B cell (primary cell): ENCODE data around the gene OR10J1. TPM values are rescaled to one million over a fixed set of nuclear protein-coding genes. Genes with fewer than 3 reads are reported as not detected.

ENCODE experiments used
- ATAC-seq: fragments of 200-7000 bp; cut with Tn5 transposase; one replicate; pipeline ENCODE4 v1.10.0; 2021; ENCODE audit warnings: low read depth, mild to moderate bottlenecking, moderate number of reproducible peaks, moderate library complexity
- CTCF ChIA-PET: fragments of 350-600 bp; sonication (Branson Sonifier 250); formaldehyde crosslinking; loops from one replicate; lab custom pipeline; 2021; ENCODE audit warnings: antibody characterized with exemption, inconsistent platforms; lab: Charles Lee
- POLR2A ChIA-PET: fragments of 350-600 bp; sonication (Branson Sonifier 250); formaldehyde crosslinking; loops from one replicate; lab custom pipeline; 2021; ENCODE audit warnings: antibody characterized with exemption; lab: Charles Lee
- DNase-seq: peaks from one replicate; pipeline ENCODE4 v3.0.0; 2013
- H2AFZ ChIP-seq: 2 replicates; pipeline ENCODE4 v1.6.1; 2012; ENCODE audit warnings: mild to moderate bottlenecking, low read depth, low read length; ENCODE audit not compliant: insufficient read depth, poor library complexity, severe bottlenecking
- H3K27ac ChIP-seq, 2 donors: 1 replicate in 1 of 2; 2 replicates in 1 of 2; pipeline ENCODE4 v1.5.1; 2012 to 2013; ENCODE audit warnings: low read length in 2 of 2, mild to moderate bottlenecking in 2 of 2, moderate library complexity in 1 of 2
- H3K27me3 ChIP-seq, 4 experiments: fragments of 200-600 bp in 1 of 4; sonication (generic) in 1 of 4; replicated peaks in 1 of 4; 1 replicate in 2 of 4; 2 replicates in 2 of 4; pipeline versions ENCODE4 v1.6.1 to v1.7.0; 2013 to 2016; ENCODE audit warnings: low read length in 3 of 4, mild to moderate bottlenecking in 2 of 4, mixed read lengths in 1 of 4, moderate library complexity in 1 of 4; ENCODE audit not compliant: insufficient read depth in 4 of 4, control insufficient read depth in 3 of 4; ENCODE audit errors: control extremely low read depth in 1 of 4
- H3K36me3 ChIP-seq, 2 experiments: replicated peaks in 1 of 2; 1 replicate in 1 of 2; 2 replicates in 1 of 2; pipeline versions ENCODE4 v1.6.1 to v1.7.1; 2013; ENCODE audit warnings: low read length in 1 of 2; ENCODE audit not compliant: insufficient read depth in 2 of 2, control insufficient read depth in 1 of 2; ENCODE audit errors: control extremely low read depth in 1 of 2, extremely low read depth in 1 of 2
- H3K4me1 ChIP-seq, 2 donors: fragments of 200-600 bp in 1 of 2; sonication (generic) in 1 of 2; 1 replicate in 1 of 2; 2 replicates in 1 of 2; pipeline versions ENCODE4 v1.5.1 to v1.6.1; 2013 to 2017; ENCODE audit warnings: low read length in 2 of 2; ENCODE audit not compliant: control insufficient read depth in 2 of 2, insufficient read depth in 2 of 2
- H3K4me2 ChIP-seq: replicated peaks from 2 replicates; pipeline ENCODE3; 2012; ENCODE audit warnings: mild to moderate bottlenecking, low read depth, low read length; ENCODE audit not compliant: poor library complexity, severe bottlenecking
- H3K4me3 ChIP-seq, 5 experiments: fragments of 200-600 bp in 1 of 5; sonication (generic) in 1 of 5; 1 replicate in 3 of 5; 2 replicates in 2 of 5; pipeline versions ENCODE4 v1.5.1 to v1.7.0; 2011 to 2016; ENCODE audit warnings: low read length in 4 of 5, mild to moderate bottlenecking in 4 of 5, low read depth in 2 of 5, control low read depth in 1 of 5, moderate library complexity in 1 of 5; ENCODE audit not compliant: insufficient read depth in 1 of 5; ENCODE audit errors: control extremely low read depth in 1 of 5, extremely low read depth in 1 of 5
- H3K79me2 ChIP-seq: fragments of 200-600 bp; sonication (generic); one replicate; pipeline ENCODE4 v1.6.0; 2016; ENCODE audit warnings: low read length; ENCODE audit not compliant: control insufficient read depth, insufficient read depth
- H3K9ac ChIP-seq: fragments of 200-600 bp; sonication (generic); 2 replicates; pipeline ENCODE4 v1.6.1; 2017; ENCODE audit warnings: mild to moderate bottlenecking, low read length, moderate library complexity
- H3K9me3 ChIP-seq, 3 donors: one replicate each; pipeline versions ENCODE4 v1.6.1 to v1.7.1; 2013; ENCODE audit warnings: low read length in 2 of 3; ENCODE audit not compliant: control insufficient read depth in 2 of 3, insufficient read depth in 1 of 3; ENCODE audit errors: control extremely low read depth in 1 of 3
- H4K20me1 ChIP-seq: 2 replicates; pipeline ENCODE4 v1.6.0; 2012; ENCODE audit warnings: mild to moderate bottlenecking, low read length; ENCODE audit not compliant: insufficient read depth, control insufficient read depth, poor library complexity, severe bottlenecking
- H3K27ac Mint-ChIP-seq: one replicate; pipeline ENCODE4 v1.8.0; 2021; ENCODE audit warnings: mixed read lengths
- H3K27me3 Mint-ChIP-seq: one replicate; pipeline ENCODE4 v1.8.0; 2021; ENCODE audit warnings: mixed read lengths
- H3K4me1 Mint-ChIP-seq: one replicate; pipeline ENCODE4 v1.8.0; 2021; ENCODE audit warnings: mixed read lengths
- H3K4me3 Mint-ChIP-seq: one replicate; pipeline ENCODE4 v1.8.0; 2021; ENCODE audit warnings: mixed read lengths
- H3K9me3 Mint-ChIP-seq: one replicate; pipeline ENCODE4 v1.8.0; 2022; ENCODE audit warnings: mixed read lengths; ENCODE audit not compliant: insufficient read depth
- CTCF ChIP-seq: fragments of 200-600 bp; IDR thresholded peaks from one replicate; pipeline ENCODE4 v1.8.0; 2022; ENCODE audit warnings: antibody characterized with exemption, mild to moderate bottlenecking
- EZH2 ChIP-seq: IDR thresholded peaks from 2 replicates; pipeline ENCODE4 v1.6.1; 2012; ENCODE audit warnings: borderline replicate concordance, low read depth, mild to moderate bottlenecking, moderate library complexity, low read length; ENCODE audit not compliant: insufficient read depth, poor library complexity, severe bottlenecking
- WGBS: methylation state at CpG from one replicate; pipeline ENCODE4 v1.1.5; 2013; ENCODE audit warnings: missing lambda C conversion rate; ENCODE audit not compliant: insufficient coverage; 5-methylcytosine and 5-hydroxymethylcytosine counted together
- intact Hi-C: fragments of 100-400 bp; cut with micrococcal nuclease; formaldehyde crosslinking; loops from one replicate; pipeline ENCODE4 v1.10.0; 2022
- polyA plus RNA-seq: library from polyadenylated mRNA; depleted of rRNA; stranded (reverse); fragments of >200 nt; gene quantifications from 2 replicates; pipeline ENCODE4 v1.2.3, GENCODE V29; 2012
- total RNA-seq, 2 donors: library from RNA; stranded (reverse); fragments of 120-200 nt in 1 of 2; gene quantifications; 1 replicate in 1 of 2; 2 replicates in 1 of 2; pipeline versions ENCODE4 v1.2.3 to v1.2.4, GENCODE V29; 2013 to 2022

OR10J1 gene
- total and polyA plus RNA-seq, 2 donors (not counting 1 experiment from before 2014, with no cell fraction given) = not detected

- ChIA-PET CTCF (no interaction called here), POLR2A (no interaction called here)
- no peaks in the 10 kb centered on the region for H3K79me2 ChIP-seq
- H3K36me3 ChIP-seq = no peaks in the 10 kb centered on the region
- 100% methylated on average over 1 of the region's 1 CpG for WGBS
- H3K9ac ChIP-seq = no peak overlapping the region
- H3K27me3 ChIP-seq = peaks cover 0 to 6% (median 0%) of the 10 kb centered on the region in 4 experiments
- Mint-ChIP-seq H3K9me3 (no peaks in the 10 kb centered on the region), H3K27ac (no peak overlapping the region), H3K27me3 (peaks cover 4% of the 10 kb centered on the region), H3K4me3 (no peak overlapping the region), H3K4me1 (no peaks in the 10 kb centered on the region)
- intact Hi-C loops = no loop called here
- no peaks in the 10 kb centered on the region for H3K9me3 ChIP-seq
- H3K4me2 ChIP-seq = no peak overlapping the region
- no peak overlapping the region for H2AFZ ChIP-seq
- H4K20me1 ChIP-seq = no peaks in the 10 kb centered on the region
- no peaks in the 10 kb centered on the region for H3K4me1 ChIP-seq
- H3K4me3 ChIP-seq = no peak overlapping the region
- ATAC-seq (no peak), DNase-seq (no peak)
- TF ChIP-seq EZH2 (no peak), CTCF (no peak)
- H3K27ac ChIP-seq = no peak overlapping the region
Measured at GRCh38 chr1:159473335-159473734, 33.8 kb downstream of the OR10J1 start.

GRCh38 chr1:159474926-159475325 lies 35.4 kb downstream of the OR10J1 start:
- Histone ChIP-seq H4K20me1 (no peaks in the 10 kb centered on the region), H3K79me2 (no peaks in the 10 kb centered on the region), H3K36me3 (no peaks in the 10 kb centered on the region), H3K9ac (no peak overlapping the region), H3K27ac (no peak overlapping the region), H3K27me3 (peaks cover 0 to 6% (median 0%) of the 10 kb centered on the region in 4 experiments), H3K9me3 (no peaks in the 10 kb centered on the region), H3K4me3 (no peak overlapping the region), H3K4me1 (no peaks in the 10 kb centered on the region), H2AFZ (no peak overlapping the region), H3K4me2 (no peak overlapping the region)
- H3K9me3 Mint-ChIP-seq = no peaks in the 10 kb centered on the region
- DNase-seq (no peak), ATAC-seq (no peak)
- no peak overlapping the region for H3K27ac Mint-ChIP-seq
- H3K4me1 Mint-ChIP-seq = no peaks in the 10 kb centered on the region
- POLR2A ChIA-PET = no interaction called here
- CTCF ChIA-PET = no interaction called here
- WGBS = 33% methylated on average over 1 of the region's 1 CpG
- intact Hi-C loops = no loop called here
- no peak overlapping the region for H3K4me3 Mint-ChIP-seq
- H3K27me3 Mint-ChIP-seq = no peaks in the 10 kb centered on the region
- TF ChIP-seq CTCF (no peak), EZH2 (no peak)
